CD4-positive, CD25-positive, alpha-beta regulatory T cell (primary cell): ENCODE results near the gene CTU2. TPM values are rescaled to one million over a fixed set of nuclear protein-coding genes. Genes with fewer than 3 reads are reported as not detected.

Experiments used
- ATAC-seq, 2 donors: fragments of 150-1000 bp; cut with Tn5 transposase; one replicate each; pipeline ENCODE4 v1.10.0; 2021; ENCODE audit warnings: low read depth in 2 of 2, moderate number of reproducible peaks in 2 of 2, moderate library complexity in 1 of 2
- DNase-seq, 3 donors: peaks; one replicate each; pipeline versions ENCODE4 v3.0.0 to v3.0.0-alpha.2; 2012 to 2022; ENCODE audit warnings: mixed read lengths in 1 of 3
- H3K27ac ChIP-seq: one replicate; pipeline ENCODE4 v1.7.0; 2013; ENCODE audit warnings: mild to moderate bottlenecking, low read length; ENCODE audit not compliant: insufficient read depth, poor library complexity, severe bottlenecking
- H3K27me3 ChIP-seq: one replicate; pipeline ENCODE4 v1.7.0; 2013; ENCODE audit warnings: low read length; ENCODE audit not compliant: control insufficient read depth, insufficient read depth
- H3K36me3 ChIP-seq: one replicate; pipeline ENCODE4 v1.7.0; 2013; ENCODE audit warnings: mild to moderate bottlenecking, low read length, moderate library complexity; ENCODE audit not compliant: control insufficient read depth, insufficient read depth
- H3K4me1 ChIP-seq: 2 replicates; pipeline ENCODE4 v1.7.0; 2013; ENCODE audit warnings: mild to moderate bottlenecking, low read length; ENCODE audit not compliant: insufficient read depth, control insufficient read depth, poor library complexity, severe bottlenecking
- H3K4me3 ChIP-seq: one replicate; pipeline ENCODE4 v1.7.0; 2013; ENCODE audit warnings: low read depth, mild to moderate bottlenecking, low read length, moderate library complexity
- H3K9me3 ChIP-seq, 2 experiments: 1 replicate in 1 of 2; 2 replicates in 1 of 2; pipeline ENCODE4 v1.7.0; 2013; ENCODE audit warnings: low read length in 2 of 2, mild to moderate bottlenecking in 1 of 2, moderate library complexity in 1 of 2; ENCODE audit not compliant: control insufficient read depth in 2 of 2
- H3K27ac Mint-ChIP-seq, 3 donors: one replicate each; pipeline ENCODE4 v1.8.0; 2020 to 2022; ENCODE audit warnings: mild to moderate bottlenecking in 3 of 3, mixed read lengths in 3 of 3, moderate library complexity in 2 of 3
- H3K27me3 Mint-ChIP-seq: one replicate; pipeline ENCODE4 v1.8.0; 2022; ENCODE audit warnings: mild to moderate bottlenecking, mixed read lengths
- H3K36me3 Mint-ChIP-seq: one replicate; pipeline ENCODE4 v1.8.0; 2020; ENCODE audit warnings: mixed read lengths
- H3K4me1 Mint-ChIP-seq, 4 donors: one replicate each; pipeline ENCODE4 v1.8.0; 2020 to 2022; ENCODE audit warnings: mixed read lengths in 4 of 4, mild to moderate bottlenecking in 1 of 4
- H3K4me3 Mint-ChIP-seq, 4 donors: one replicate each; pipeline ENCODE4 v1.8.0; 2020 to 2022; ENCODE audit warnings: mild to moderate bottlenecking in 4 of 4, mixed read lengths in 4 of 4, moderate library complexity in 3 of 4
- H3K9me3 Mint-ChIP-seq, 7 donors: one replicate each; pipeline ENCODE4 v1.8.0; 2020 to 2022; ENCODE audit warnings: mixed read lengths in 7 of 7, mild to moderate bottlenecking in 3 of 7, moderate library complexity in 2 of 7
- polyA plus RNA-seq, 4 donors: library from polyadenylated mRNA; unstranded; fragments of 300-500 nt; fragmentation: Illumina TruSeq; gene quantifications; one replicate each; pipeline ENCODE4 v1.2.3, GENCODE V29; 2021
- total RNA-seq: library from RNA; stranded (reverse); gene quantifications from one replicate; pipeline ENCODE4 v1.2.3, GENCODE V29; 2022

Gene CTU2
- total and polyA plus RNA-seq, 5 donors from 2014 or later: 11.8 to 26.0 (median 12.9) TPM

DNA sequence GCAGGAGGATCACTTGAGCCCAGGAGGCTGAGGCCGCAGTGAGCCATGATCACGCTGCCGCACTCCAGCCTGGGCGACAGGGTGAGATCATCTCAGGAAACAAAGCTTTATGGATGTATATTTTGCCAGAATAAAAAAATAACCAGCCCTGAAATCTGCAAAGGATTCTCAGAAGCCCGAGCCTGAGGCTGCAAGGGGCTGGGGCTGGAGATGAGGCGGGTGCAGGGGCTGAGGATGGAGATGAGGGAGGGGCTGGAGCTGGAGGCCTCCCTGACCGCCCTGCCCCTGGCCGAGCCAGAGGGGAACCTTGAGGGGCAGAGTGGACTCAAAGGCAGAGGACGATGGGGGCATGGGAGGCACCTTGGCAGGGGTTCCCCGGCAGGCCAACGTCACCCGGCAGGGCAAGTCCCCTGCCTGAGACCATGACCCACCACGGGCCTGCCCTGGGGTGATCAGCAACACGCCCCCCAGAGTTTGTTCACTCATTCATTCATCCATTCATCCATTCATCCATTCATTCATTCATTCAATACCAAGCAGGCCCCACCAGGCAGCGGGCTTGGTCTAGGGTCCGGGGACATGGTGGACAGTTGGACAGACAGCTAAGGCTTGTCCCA, 46.2 kb downstream of the CTU2 start:
- no peak for DNase-seq
- Mint-ChIP-seq H3K4me3 (no peak overlapping the region), H3K27ac (no peak overlapping the region), H3K27me3 (no peaks in the 10 kb centered on the region), H3K4me1 (peaks cover 0 to 19% (median 4%) of the 10 kb centered on the region in 4 donors), H3K36me3 (no peaks in the 10 kb centered on the region), H3K9me3 (no peaks in the 10 kb centered on the region)
- no peak for ATAC-seq
- no peaks in the 10 kb centered on the region for H3K27me3 ChIP-seq
- no peak overlapping the region for H3K4me3 ChIP-seq
- H3K36me3 ChIP-seq: peaks cover 8% of the 10 kb centered on the region
- no peaks in the 10 kb centered on the region for H3K9me3 ChIP-seq
- H3K4me1 ChIP-seq: peaks cover 8% of the 10 kb centered on the region
- H3K27ac ChIP-seq: no peak overlapping the region

DNA sequence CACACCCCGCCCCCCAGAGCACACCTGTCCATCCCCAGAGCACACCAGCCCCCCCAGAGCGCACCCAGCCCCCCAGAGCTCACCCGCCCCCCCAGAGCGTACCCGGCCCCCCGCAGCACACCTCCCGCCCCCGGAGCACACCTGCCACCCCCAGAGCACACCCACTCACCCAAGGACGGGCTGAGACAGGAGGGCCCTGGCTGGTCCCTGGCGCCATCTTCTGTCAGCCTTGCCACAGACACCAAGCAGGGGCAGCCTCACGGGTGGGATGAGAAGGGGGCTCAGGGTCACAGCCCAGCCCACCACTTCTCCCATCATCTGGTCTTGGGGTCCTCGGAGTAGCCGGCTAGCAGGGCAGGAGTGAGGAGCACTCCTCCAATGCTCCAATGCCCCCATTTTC, 46.9 kb downstream of the CTU2 start:
- H3K4me1 ChIP-seq: peaks cover 13% of the 10 kb centered on the region

DNA sequence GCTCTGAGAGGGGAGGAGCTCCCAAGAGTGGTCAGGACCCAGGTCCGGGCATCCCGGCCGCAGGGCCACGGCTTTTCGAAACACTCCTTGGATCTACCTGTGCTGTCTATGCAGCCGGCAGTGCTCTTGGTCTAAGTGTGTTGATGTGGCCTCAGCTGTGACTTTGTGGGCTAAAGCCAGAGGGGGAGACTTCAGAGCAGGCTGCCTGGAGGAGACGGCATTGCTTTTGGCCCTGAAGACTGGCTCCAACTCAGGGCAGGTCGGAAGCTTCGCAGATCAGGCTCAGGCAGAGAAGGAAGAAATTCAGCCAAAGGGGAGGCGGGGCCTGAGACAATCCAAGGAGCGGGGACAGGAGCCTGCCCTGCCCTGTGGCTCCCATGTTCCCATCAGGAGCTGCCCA, 47.3 kb downstream of the CTU2 start:
- Mint-ChIP-seq H3K4me1 (peaks cover 0 to 27% (median 8%) of the 10 kb centered on the region in 4 donors), H3K36me3 (no peaks in the 10 kb centered on the region), H3K4me3 (no peak overlapping the region), H3K27me3 (no peaks in the 10 kb centered on the region), H3K9me3 (no peaks in the 10 kb centered on the region), H3K27ac (peak overlapping the region; percentile 62 to 83 (median 71))
- Histone ChIP-seq H3K9me3 (no peaks in the 10 kb centered on the region), H3K4me3 (no peak overlapping the region), H3K4me1 (peaks cover 17% of the 10 kb centered on the region), H3K36me3 (peaks cover 8% of the 10 kb centered on the region), H3K27me3 (no peaks in the 10 kb centered on the region), H3K27ac (no peak overlapping the region)
- ATAC-seq (no peak), DNase-seq (no peak)

More for the DNA sequence above, 46.9 kb downstream of the CTU2 start:
- H3K4me3 ChIP-seq: no peak overlapping the region
- H3K36me3 Mint-ChIP-seq: no peaks in the 10 kb centered on the region
- H3K4me1 Mint-ChIP-seq: peaks cover 0 to 23% (median 6%) of the 10 kb centered on the region in 4 donors
- H3K27ac Mint-ChIP-seq: peak overlapping the region in 1 of 3 donors; percentile 62
- H3K27me3 ChIP-seq: no peaks in the 10 kb centered on the region
- H3K9me3 Mint-ChIP-seq: no peaks in the 10 kb centered on the region
- H3K27ac ChIP-seq: no peak overlapping the region
- peaks cover 8% of the 10 kb centered on the region for H3K36me3 ChIP-seq
- no peak for DNase-seq
- no peaks in the 10 kb centered on the region for H3K9me3 ChIP-seq
- no peak overlapping the region for H3K4me3 Mint-ChIP-seq
- no peak for ATAC-seq
- no peaks in the 10 kb centered on the region for H3K27me3 Mint-ChIP-seq

DNA sequence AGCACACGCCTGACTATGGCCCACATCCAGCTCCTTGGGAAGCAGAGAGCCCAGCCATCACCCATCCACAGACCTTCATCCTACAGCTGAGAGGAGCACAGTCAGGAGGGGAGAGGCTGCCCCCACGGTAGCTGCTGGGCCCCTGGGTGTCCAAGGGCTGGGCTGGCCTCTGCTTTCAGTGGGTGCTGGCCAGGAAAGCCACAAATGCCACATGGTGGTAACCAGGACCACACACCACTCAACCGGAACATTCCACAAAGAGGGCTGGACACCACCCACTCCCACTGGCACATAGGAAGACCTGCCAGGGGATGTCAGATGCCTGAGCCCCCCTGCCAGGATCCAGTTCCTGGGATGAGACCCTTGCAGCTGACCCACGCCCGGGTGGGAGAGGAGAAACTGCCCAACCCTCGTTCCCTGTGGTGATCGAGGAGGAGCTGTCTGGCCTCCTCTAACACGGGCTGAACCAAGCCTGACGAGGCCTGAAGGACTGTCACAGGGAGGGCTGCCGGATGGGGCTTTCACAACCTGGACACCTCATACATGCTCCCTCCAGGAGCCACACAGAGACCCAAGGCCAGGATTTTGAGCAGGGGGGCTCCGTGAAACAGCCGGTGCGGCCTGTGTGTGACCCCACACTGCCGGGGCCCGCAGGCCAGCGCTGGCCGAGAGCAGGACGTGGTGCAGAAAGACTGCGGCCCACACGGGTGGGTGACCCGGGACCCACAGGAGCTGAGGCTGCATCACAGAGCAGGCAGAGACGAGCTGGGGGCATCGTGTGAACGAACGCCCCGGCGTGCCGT, 48.0 kb downstream of the CTU2 start:
- ATAC-seq: no peak
- no peaks in the 10 kb centered on the region for H3K27me3 Mint-ChIP-seq
- peaks cover 8% of the 10 kb centered on the region for H3K36me3 ChIP-seq
- H3K27me3 ChIP-seq: no peaks in the 10 kb centered on the region
- H3K4me1 Mint-ChIP-seq: peaks cover 0 to 34% (median 13%) of the 10 kb centered on the region in 4 donors
- no peaks in the 10 kb centered on the region for H3K9me3 Mint-ChIP-seq
- H3K4me1 ChIP-seq: peaks cover 24% of the 10 kb centered on the region
- no peaks in the 10 kb centered on the region for H3K36me3 Mint-ChIP-seq
- H3K27ac ChIP-seq: no peak overlapping the region
- no peak overlapping the region for H3K4me3 ChIP-seq
- no peak overlapping the region for H3K4me3 Mint-ChIP-seq
- DNase-seq: no peak
- peak overlapping the region in 1 of 3 donors; percentile 62 for H3K27ac Mint-ChIP-seq
- no peaks in the 10 kb centered on the region for H3K9me3 ChIP-seq

DNA sequence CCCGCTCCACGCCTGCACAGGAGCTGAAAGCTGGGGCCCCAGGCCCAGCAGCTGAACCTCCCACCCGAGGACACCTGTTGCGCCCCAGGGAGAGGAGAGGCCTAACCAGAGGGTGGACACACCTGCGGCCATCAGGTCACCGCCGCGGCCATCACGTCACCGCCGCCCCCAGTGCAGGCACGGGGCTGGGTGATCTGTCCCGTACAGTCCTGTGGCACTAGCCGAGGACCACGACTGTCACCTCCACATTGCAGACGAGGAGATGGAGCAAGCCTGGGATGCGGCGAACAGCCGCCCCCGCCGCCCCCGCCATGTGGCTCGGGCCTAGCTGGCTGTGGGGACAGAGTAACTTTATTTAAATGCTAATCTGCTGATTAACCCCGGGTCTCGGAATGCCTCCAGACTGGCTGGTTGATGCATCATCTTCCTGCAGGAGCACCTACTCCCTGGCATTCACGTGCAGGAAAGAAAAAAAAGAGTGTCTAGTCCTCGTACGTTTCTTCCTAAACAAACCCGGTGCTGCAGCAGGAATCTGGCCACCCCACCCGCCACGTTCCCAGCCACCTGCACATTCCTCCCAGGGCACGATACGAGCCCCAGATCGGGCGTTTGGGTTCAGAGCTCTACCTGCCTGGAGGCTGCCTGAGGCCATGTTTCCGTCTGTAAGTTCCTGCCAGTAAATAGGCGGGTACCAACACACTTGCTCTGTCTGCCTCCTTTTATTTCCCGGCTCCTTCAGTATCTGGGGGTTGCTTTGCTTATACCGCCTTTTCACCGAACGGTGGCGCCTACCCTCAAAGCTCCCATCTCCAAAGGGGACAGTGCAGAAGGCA, 48.8 kb downstream of the CTU2 start:
- H3K36me3 ChIP-seq: peaks cover 8% of the 10 kb centered on the region
- DNase-seq: peak in 1 of 3 donors; percentile 43
- H3K4me1 Mint-ChIP-seq: peaks cover 0 to 38% (median 15%) of the 10 kb centered on the region in 4 donors

DNA sequence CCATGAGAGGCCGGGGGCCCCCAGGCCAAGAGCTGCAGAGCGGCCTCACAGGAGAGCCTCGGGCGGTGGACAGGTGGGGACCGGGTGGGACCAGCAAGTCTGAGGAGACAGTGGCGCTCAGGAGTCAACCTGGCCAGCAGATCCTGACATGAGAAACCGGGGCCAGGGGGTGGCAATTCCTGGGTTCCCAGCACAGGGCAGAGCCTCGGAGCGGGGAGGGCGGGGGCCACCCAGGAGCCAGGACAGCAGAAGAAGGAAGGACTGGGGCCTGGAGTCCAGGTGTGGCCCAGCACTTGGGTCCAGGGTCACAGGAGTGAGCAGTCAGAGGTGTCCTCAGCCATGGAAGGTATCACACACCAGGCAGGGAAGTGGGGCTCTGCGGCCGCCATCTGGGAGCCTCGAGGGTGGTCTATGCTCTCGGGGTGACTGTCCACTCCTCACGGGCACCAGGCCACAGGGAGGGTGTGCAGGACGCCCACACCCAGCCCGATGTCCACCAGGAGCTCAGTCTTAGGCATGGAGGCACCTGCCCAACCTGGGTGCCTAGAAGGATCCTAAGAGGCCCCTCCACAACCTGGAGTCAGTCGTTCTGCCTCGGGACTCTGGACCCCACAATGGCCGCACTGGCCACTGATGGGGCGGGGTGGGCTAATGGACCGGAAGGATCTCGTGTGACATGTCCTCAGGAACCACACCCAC, 49.6 kb downstream of the CTU2 start:
- no peak overlapping the region for H3K27ac Mint-ChIP-seq
- no peaks in the 10 kb centered on the region for H3K27me3 Mint-ChIP-seq
- ATAC-seq (no peak), DNase-seq (no peak)
- Histone ChIP-seq H3K9me3 (no peaks in the 10 kb centered on the region), H3K36me3 (peaks cover 8% of the 10 kb centered on the region), H3K4me3 (no peak overlapping the region), H3K27ac (no peak overlapping the region), H3K4me1 (peaks cover 40% of the 10 kb centered on the region), H3K27me3 (no peaks in the 10 kb centered on the region)
- H3K4me3 Mint-ChIP-seq: no peak overlapping the region
- no peaks in the 10 kb centered on the region for H3K9me3 Mint-ChIP-seq
- H3K4me1 Mint-ChIP-seq: peaks cover 0 to 41% (median 15%) of the 10 kb centered on the region in 4 donors
- H3K36me3 Mint-ChIP-seq: no peaks in the 10 kb centered on the region

More for the DNA sequence above, 48.8 kb downstream of the CTU2 start:
- Mint-ChIP-seq H3K27me3 (no peaks in the 10 kb centered on the region), H3K9me3 (no peaks in the 10 kb centered on the region), H3K36me3 (no peaks in the 10 kb centered on the region), H3K4me3 (no peak overlapping the region), H3K27ac (peak overlapping the region in 1 of 3 donors; percentile 10)
- peak in 1 of 2 donors; percentile 25 for ATAC-seq
- no peaks in the 10 kb centered on the region for H3K9me3 ChIP-seq
- H3K4me1 ChIP-seq: peaks cover 33% of the 10 kb centered on the region
- H3K27me3 ChIP-seq: no peaks in the 10 kb centered on the region
- no peak overlapping the region for H3K27ac ChIP-seq
- H3K4me3 ChIP-seq: no peak overlapping the region
